ENCODE measurements around the gene ALOX15. TPM values are rescaled to one million over a fixed set of nuclear protein-coding genes. Genes with fewer than 3 reads are reported as not detected.

ALOX15 gene
- total RNA-seq, 1 experiment from 2014 or later = not detected

- ATAC-seq = no peak
- Histone ChIP-seq H3K9ac (ENCODE audit: low read length) (no peak overlapping the region), H4K20me1 (ENCODE audit: low read length) (no peaks in the 10 kb centered on the region), H3K4me1 (ENCODE audit: insufficient read depth, low read length) (no peaks in the 10 kb centered on the region), H3K79me2 (ENCODE audit: low read length) (no peaks in the 10 kb centered on the region), H3K4me3 (ENCODE audit: low read length) (no peak overlapping the region), H2AFZ (ENCODE audit: low read length) (no peak overlapping the region), H3K27ac (ENCODE audit: low read length) (no peak overlapping the region), H3K9me3 (ENCODE audit: low read length) (no peaks in the 10 kb centered on the region), H3K27me3 (ENCODE audit: low read length) (no peaks in the 10 kb centered on the region), H3K4me2 (ENCODE audit: low read length) (no peak overlapping the region), H3F3A (ENCODE audit: low read length, unreplicated experiment) (no peaks in the 10 kb centered on the region), H3K9me2 (replicated peaks; ENCODE audit: low read length) (no peaks in the 10 kb centered on the region), H3K36me3 (ENCODE audit: low read depth, low read length) (no peaks in the 10 kb centered on the region)
- BruUV-seq (replicated peaks) = no TSS peak
- CTCF ChIA-PET = no interaction called here
- TF ChIP-seq EZH2 (IDR thresholded peaks at IDR 0.05; ENCODE audit: low read length, unreplicated experiment) (no peak), EZH2phosphoT487 (IDR thresholded peaks at IDR 0.05; ENCODE audit: borderline replicate concordance, low read length) (no peak)
- TF ChIP-seq, protein P1, sequence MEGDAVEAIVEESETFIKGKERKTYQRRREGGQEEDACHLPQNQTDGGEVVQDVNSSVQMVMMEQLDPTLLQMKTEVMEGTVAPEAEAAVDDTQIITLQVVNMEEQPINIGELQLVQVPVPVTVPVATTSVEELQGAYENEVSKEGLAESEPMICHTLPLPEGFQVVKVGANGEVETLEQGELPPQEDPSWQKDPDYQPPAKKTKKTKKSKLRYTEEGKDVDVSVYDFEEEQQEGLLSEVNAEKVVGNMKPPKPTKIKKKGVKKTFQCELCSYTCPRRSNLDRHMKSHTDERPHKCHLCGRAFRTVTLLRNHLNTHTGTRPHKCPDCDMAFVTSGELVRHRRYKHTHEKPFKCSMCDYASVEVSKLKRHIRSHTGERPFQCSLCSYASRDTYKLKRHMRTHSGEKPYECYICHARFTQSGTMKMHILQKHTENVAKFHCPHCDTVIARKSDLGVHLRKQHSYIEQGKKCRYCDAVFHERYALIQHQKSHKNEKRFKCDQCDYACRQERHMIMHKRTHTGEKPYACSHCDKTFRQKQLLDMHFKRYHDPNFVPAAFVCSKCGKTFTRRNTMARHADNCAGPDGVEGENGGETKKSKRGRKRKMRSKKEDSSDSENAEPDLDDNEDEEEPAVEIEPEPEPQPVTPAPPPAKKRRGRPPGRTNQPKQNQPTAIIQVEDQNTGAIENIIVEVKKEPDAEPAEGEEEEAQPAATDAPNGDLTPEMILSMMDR (conservative IDR thresholded peaks at IDR 0.05; ENCODE audit: low read depth, low read length) = no peak
- intact Hi-C loops (cut with micrococcal nuclease) = no loop called here
- POLR2A ChIA-PET (ENCODE audit: unreplicated experiment) = no interaction called here
- no peak for DNase-seq
Observed at GRCh38 chr17:4632581-4632920, 8.9 kb downstream of the ALOX15 start.

DNA sequence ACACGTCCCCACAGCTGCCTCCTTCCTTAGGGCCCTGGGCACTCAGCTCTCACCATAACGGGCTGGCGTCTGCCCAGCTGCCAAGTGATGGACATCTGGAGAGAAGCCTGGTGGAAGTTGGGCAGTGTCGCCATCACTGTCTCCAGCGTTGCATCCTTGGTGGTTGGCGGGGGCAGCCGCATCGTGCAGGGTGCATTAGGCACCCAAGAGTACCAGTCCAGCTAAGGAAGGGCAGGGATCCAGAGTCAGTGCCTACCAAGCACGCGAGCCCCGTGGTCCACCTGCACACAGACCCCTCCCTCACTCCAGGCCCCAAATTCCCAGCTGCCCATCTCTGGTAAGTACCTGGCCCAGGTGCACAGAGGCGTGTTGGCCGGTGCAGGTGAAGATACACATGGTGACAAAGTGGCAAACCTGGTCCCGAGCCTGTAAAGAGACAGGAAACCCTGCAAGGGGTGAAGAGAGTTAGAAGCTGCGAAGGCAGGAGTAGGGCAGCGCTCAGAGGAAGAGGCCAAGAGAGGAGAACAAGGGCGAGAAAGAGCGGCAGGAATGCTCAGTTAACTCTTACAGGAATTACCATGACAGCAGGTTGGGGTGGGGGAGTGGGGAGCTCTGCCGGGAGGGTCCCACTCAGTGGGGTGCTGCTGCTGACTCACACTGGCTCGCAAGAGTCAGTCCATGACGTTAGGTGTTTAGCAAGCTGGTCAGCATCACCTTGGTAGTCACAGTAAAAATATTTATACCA lies 9.5 kb downstream of the ALOX15 start:
- CTCF ChIA-PET = no interaction called here

DNA sequence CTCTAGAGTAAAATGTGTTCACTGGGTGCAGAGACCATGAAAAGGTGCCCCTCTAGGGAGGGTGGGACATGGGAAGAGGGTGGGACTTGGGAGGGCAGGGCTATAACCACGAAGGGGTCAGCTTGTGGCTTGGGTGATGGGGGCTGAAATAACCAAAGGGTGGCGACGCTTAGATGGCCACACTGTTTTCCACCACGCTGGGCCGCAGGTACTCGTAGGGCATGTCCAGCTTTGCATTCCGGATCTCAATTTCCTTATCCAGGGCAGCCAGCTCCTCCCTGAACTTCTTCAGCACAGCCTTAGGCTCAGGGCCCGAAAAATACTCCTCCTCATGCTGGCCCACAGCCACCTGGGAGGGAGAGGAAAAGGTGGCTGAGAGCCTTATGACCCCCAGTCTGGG lies 10.0 kb downstream of the ALOX15 start:
- DNase-seq (no peak), ATAC-seq (no peak)
- Histone ChIP-seq H3K27ac (ENCODE audit: low read length) (no peak overlapping the region), H3K9me3 (ENCODE audit: low read length) (no peaks in the 10 kb centered on the region), H2AFZ (ENCODE audit: low read length) (no peak overlapping the region), H3K9me2 (replicated peaks; ENCODE audit: low read length) (no peaks in the 10 kb centered on the region), H3K79me2 (ENCODE audit: low read length) (no peaks in the 10 kb centered on the region), H3K4me2 (ENCODE audit: low read length) (no peak overlapping the region), H3K4me1 (ENCODE audit: insufficient read depth, low read length) (no peaks in the 10 kb centered on the region), H3K4me3 (ENCODE audit: low read length) (no peak overlapping the region), H4K20me1 (ENCODE audit: low read length) (no peaks in the 10 kb centered on the region), H3K27me3 (ENCODE audit: low read length) (no peaks in the 10 kb centered on the region), H3K9ac (ENCODE audit: low read length) (no peak overlapping the region), H3F3A (ENCODE audit: low read length, unreplicated experiment) (no peaks in the 10 kb centered on the region), H3K36me3 (ENCODE audit: low read depth, low read length) (no peaks in the 10 kb centered on the region)
- BruUV-seq (replicated peaks) = no TSS peak
- intact Hi-C loops (cut with micrococcal nuclease) = no loop called here
- TF ChIP-seq EZH2phosphoT487 (IDR thresholded peaks at IDR 0.05; ENCODE audit: borderline replicate concordance, low read length) (no peak), EZH2 (IDR thresholded peaks at IDR 0.05; ENCODE audit: low read length, unreplicated experiment) (no peak)
- TF ChIP-seq, protein P1 (conservative IDR thresholded peaks at IDR 0.05; ENCODE audit: low read depth, low read length) = no peak
- ChIA-PET POLR2A (ENCODE audit: unreplicated experiment) (no interaction called here), CTCF (no interaction called here)

More for the DNA sequence above, 9.5 kb downstream of the ALOX15 start:
- DNase-seq (no peak), ATAC-seq (no peak)
- no peak overlapping the region for H3K4me2 ChIP-seq (ENCODE audit: low read length)
- no peaks in the 10 kb centered on the region for H3K36me3 ChIP-seq (ENCODE audit: low read depth, low read length)
- no peak overlapping the region for H3K4me3 ChIP-seq (ENCODE audit: low read length)
- H3F3A ChIP-seq (ENCODE audit: low read length, unreplicated experiment) = no peaks in the 10 kb centered on the region
- POLR2A ChIA-PET (ENCODE audit: unreplicated experiment) = no interaction called here
- H3K4me1 ChIP-seq (ENCODE audit: insufficient read depth, low read length) = no peaks in the 10 kb centered on the region
- H3K27ac ChIP-seq (ENCODE audit: low read length) = no peak overlapping the region
- H3K9ac ChIP-seq (ENCODE audit: low read length) = no peak overlapping the region
- H3K79me2 ChIP-seq (ENCODE audit: low read length) = no peaks in the 10 kb centered on the region
- no peaks in the 10 kb centered on the region for H3K9me2 ChIP-seq (replicated peaks; ENCODE audit: low read length)
- no TSS peak for BruUV-seq (replicated peaks)
- no peaks in the 10 kb centered on the region for H3K9me3 ChIP-seq (ENCODE audit: low read length)
- H4K20me1 ChIP-seq (ENCODE audit: low read length) = no peaks in the 10 kb centered on the region
- no peaks in the 10 kb centered on the region for H3K27me3 ChIP-seq (ENCODE audit: low read length)
- no peak overlapping the region for H2AFZ ChIP-seq (ENCODE audit: low read length)
- intact Hi-C loops (cut with micrococcal nuclease) = no loop called here
- TF ChIP-seq, protein P1 (conservative IDR thresholded peaks at IDR 0.05; ENCODE audit: low read depth, low read length) = no peak
- TF ChIP-seq EZH2phosphoT487 (IDR thresholded peaks at IDR 0.05; ENCODE audit: borderline replicate concordance, low read length) (no peak), EZH2 (IDR thresholded peaks at IDR 0.05; ENCODE audit: low read length, unreplicated experiment) (no peak)

All from PC-3 (cell line).